ENCODE data around the gene MROH2A.
"Not testable (repeated sequence)": the region's sequence is repeated elsewhere in the genome, so short reads cannot be mapped to it uniquely, and the experiment has no call there.

DNA sequence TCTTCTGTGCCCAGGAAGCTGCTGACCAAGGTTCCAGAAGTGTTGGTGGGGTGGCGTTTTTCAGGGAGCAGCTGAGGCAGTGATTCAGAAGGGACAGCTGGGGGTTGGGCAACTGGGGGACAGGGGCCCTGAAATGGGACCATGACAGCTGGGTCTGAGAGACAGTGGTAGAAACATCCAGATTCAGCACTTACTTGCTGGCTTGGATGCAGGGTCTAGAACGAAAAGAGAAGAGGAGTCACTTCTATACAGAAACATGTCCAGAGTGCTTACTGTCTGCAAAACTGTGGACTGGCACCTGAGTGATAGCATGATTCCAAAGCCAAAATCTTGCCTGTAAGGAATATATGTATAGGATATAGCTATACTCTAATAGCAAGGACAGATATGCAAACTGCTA is 32.3 kb upstream of the MROH2A start:
- TF ChIP-seq, protein P1, sequence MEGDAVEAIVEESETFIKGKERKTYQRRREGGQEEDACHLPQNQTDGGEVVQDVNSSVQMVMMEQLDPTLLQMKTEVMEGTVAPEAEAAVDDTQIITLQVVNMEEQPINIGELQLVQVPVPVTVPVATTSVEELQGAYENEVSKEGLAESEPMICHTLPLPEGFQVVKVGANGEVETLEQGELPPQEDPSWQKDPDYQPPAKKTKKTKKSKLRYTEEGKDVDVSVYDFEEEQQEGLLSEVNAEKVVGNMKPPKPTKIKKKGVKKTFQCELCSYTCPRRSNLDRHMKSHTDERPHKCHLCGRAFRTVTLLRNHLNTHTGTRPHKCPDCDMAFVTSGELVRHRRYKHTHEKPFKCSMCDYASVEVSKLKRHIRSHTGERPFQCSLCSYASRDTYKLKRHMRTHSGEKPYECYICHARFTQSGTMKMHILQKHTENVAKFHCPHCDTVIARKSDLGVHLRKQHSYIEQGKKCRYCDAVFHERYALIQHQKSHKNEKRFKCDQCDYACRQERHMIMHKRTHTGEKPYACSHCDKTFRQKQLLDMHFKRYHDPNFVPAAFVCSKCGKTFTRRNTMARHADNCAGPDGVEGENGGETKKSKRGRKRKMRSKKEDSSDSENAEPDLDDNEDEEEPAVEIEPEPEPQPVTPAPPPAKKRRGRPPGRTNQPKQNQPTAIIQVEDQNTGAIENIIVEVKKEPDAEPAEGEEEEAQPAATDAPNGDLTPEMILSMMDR (IDR thresholded peaks at IDR 0.05; ENCODE audit: low read depth, low read length), result not testable (repeated sequence)
- not testable (repeated sequence) for TF ChIP-seq EZH2phosphoT487 (IDR thresholded peaks at IDR 0.05; ENCODE audit: low read depth)
